Stimulated activated CD8-positive, alpha-beta memory T cell treated with anti-CD3 and anti-CD28 coated beads, Interleukin-4, amount 100 ng/mL, for 1 hour (primary cell): Measurements from ENCODE around the gene SHROOM4.

ENCODE experiments used
- DNase-seq, 2 donors: peaks; one replicate each; pipeline ENCODE4 v3.0.0-alpha.2; 2020; ENCODE audit warnings: low read depth in 2 of 2, low spot score in 1 of 2

Gene SHROOM4, protein sequence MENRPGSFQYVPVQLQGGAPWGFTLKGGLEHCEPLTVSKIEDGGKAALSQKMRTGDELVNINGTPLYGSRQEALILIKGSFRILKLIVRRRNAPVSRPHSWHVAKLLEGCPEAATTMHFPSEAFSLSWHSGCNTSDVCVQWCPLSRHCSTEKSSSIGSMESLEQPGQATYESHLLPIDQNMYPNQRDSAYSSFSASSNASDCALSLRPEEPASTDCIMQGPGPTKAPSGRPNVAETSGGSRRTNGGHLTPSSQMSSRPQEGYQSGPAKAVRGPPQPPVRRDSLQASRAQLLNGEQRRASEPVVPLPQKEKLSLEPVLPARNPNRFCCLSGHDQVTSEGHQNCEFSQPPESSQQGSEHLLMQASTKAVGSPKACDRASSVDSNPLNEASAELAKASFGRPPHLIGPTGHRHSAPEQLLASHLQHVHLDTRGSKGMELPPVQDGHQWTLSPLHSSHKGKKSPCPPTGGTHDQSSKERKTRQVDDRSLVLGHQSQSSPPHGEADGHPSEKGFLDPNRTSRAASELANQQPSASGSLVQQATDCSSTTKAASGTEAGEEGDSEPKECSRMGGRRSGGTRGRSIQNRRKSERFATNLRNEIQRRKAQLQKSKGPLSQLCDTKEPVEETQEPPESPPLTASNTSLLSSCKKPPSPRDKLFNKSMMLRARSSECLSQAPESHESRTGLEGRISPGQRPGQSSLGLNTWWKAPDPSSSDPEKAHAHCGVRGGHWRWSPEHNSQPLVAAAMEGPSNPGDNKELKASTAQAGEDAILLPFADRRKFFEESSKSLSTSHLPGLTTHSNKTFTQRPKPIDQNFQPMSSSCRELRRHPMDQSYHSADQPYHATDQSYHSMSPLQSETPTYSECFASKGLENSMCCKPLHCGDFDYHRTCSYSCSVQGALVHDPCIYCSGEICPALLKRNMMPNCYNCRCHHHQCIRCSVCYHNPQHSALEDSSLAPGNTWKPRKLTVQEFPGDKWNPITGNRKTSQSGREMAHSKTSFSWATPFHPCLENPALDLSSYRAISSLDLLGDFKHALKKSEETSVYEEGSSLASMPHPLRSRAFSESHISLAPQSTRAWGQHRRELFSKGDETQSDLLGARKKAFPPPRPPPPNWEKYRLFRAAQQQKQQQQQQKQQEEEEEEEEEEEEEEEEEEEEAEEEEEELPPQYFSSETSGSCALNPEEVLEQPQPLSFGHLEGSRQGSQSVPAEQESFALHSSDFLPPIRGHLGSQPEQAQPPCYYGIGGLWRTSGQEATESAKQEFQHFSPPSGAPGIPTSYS (N-terminal part only)

DNA sequence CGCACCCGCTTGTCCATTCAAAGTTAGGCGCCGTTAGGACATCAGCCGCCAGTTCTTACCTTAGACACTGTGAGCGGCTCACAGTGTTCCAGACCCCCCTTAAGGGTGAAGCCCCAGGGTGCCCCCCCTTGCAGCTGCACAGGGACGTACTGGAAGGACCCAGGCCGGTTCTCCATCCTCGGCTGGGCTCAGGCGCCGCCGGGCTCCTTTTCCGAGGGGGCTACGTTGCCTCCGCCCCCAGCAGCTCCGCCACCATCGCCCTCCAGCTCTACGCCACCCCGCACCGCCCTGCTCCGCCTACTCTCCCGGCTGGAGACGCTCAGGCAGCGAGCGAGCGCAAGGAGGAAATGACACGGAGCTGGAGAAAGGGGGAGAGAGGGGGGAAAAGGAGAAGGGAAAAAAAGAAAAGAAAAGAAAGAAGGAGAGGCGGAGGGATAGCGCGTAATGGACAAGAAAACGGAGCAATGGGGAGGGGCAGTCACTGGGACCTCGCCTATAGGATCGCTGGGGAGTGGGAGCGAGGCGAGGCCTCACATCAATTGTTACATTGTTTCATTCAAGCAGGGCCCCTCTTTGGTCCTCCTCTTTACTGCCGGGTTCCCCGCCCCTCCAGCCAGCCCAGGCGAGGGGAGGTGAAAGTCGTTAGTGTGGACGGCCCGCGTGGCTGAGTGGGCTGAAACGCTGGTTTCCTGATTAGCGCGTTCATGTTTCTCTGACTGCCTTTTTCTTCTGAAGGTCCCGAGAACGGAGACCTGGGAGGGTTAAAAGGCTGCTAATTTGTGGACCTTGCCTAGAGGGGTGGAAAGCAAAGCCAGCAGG lies at the start of gene SHROOM4:
SHROOM4 (minus strand) TSS at position 352 of the 819 bp plus-strand sequence; CDS start at position 176, 176 bp downstream.
- no peak for DNase-seq

DNA sequence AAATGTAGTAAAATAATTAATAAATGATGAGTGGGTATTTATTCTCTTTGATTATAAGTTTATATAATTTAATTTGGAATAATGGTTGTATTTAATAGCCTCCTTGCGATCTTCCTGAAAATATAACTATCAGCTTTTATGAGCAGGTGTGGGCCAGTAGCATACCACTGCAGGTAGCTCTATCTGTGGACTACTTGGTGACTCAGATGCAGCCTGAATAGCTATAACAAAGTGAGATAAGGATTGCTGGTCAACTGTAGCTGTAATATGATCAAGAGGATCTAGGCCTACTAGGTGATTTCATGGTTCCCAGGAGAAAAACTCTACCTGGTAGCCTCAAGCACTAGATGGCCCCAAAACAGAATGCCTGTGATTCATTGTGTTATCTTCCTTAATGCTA lies 49.5 kb upstream of the SHROOM4 start:
- no peak for DNase-seq

DNA sequence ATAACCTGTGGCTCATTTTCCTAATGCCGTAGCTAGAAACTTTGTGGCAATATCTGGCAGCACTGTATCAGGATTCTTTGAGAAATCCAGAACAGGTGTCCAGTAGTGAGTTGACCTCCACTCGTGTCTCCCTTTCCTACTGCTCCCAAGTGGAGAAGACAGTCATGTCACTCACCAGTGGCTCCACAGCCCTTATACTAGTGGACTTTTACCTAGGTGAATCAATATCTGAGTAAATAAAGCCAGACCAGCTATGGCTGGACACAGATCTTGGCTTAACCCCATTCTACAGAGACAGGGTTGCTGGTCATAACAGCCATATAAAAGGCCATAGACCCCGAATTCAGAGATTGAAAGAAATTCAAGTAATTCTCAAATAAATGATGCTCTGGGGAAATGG lies 46.5 kb upstream of the SHROOM4 start:
- DNase-seq, result no peak

DNA sequence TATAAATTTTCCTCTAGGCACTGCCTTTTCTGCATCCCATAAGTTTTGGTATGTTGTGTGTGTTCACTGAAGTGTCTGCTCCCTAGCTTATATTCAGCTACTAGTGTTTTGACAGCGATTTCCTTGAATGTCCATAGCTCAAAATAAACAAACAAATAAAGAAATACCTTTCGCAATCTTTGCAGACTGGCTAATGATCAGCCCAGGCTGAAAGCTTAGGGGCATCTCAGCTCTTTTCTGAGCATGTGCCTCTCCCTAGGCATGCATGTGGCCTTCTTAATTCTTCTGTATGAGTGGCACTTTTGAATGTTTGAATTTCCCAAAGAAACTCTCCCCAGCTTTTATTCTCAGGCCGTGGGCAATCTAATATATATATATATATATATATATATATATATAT lies 44.6 kb upstream of the SHROOM4 start:
- no peak for DNase-seq

DNA sequence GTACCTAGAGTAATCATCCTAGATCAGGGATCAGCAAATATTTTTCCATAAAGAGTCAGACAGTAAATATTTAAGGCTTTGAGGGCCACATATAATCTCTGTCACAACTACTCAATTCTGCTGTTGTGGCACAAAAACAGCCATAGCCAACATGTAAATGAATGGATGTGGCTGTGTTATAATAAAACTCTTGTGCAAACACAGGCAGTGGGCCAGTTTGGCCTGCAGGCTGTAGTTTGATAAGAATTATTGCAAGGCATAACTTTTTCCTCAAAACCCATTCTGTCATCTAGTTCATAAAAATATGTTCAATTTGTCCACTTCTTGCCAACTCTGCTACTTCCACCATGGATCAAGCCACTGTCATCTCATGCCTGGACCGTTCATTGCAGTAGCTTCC lies 39.4 kb upstream of the SHROOM4 start:
- no peak for DNase-seq

DNA sequence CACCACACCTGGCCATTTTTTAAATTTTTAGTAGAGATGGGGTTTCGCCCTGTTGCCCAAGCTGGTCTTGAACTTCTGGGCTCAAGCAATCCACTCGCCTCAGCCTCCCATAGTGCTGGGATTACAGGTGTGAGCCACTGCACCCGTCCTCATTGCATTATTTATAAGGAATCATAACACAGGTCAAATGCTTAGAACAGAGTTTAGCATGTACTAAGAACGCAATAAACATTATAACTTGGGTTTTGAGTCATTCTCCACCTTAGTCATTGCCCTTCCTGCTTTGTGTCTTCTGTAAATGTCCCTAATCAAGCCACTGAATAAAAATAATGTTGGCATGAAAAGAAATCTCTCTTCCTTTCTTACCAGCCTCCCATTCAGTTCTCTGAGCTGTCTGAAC lies 38.5 kb upstream of the SHROOM4 start:
- DNase-seq, result no peak

DNA sequence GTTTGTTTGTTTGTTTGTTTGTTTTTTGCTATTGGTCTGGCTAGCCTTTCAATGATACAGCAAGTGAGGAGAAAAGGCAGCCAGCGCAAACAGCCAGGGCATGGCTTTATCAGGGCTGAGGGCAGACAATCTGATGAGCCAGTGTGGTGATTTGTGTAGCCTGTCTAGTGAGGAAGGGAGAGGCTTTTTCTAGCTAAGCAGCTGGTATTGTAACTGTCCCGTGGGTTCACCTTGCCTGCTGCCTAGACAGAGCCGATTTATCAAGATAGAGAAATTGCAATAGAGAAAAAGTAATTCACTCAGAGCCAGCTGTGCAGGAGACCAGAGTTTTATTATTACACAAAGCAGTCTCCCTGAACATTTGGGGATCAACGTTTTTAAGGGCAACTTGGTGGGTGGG lies 28.2 kb upstream of the SHROOM4 start:
- DNase-seq, result no peak

DNA sequence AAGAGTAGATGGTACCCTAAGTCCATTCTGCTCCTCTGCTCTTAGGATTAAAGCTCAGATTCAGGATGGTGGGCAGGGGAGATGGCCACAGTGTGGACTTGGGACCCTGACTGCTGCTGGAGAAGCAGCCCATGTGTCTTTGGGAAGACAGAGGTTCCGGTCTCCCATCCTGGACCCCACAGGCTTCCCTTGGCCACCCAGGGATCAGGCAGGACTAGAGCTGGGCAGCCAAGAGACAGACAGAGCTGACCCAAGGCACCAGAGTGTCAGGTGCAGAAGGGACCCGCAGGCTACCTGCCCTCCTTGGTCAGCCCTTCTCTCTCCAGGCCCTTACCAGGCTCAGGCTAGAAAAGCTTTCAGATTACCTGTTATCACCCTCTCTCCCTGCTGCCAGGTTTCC lies 25.7 kb upstream of the SHROOM4 start:
- DNase-seq, result no peak

DNA sequence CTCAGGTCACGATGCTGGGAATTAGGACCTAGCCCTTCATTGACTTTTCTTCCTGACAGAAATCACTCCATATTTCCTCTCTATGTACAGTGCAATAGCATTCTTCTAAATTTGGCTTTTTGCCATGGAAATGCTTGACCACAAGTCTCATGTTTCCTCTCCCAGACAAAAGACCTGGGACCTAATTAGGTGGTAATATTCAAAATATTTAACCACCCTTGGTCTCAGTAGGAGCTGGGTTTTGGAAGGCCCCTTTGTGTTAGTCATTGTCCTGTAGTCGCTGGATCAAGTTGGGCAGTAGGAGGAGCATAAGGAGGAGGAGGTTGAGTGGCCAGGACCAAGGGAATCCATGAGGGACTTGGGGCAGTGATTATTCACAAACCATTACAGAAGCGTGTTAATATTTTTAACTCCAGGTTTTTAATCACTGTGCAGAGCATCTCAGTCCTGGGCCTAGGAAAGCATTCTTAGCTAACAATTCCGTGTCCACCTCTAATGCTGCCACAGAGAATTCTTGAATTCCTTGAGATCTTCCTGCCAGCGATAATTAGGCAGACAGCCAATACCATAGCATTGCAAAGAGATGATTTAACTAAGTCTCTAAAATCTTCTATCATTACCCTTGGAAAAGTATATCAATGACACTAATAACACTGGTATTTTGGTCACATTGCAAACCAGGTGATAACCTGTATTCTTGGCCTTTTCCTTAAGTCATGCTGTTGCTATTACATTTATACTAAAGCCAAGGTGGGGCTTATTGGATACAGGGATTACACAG lies 25.0 kb upstream of the SHROOM4 start:
- DNase-seq, result no peak

DNA sequence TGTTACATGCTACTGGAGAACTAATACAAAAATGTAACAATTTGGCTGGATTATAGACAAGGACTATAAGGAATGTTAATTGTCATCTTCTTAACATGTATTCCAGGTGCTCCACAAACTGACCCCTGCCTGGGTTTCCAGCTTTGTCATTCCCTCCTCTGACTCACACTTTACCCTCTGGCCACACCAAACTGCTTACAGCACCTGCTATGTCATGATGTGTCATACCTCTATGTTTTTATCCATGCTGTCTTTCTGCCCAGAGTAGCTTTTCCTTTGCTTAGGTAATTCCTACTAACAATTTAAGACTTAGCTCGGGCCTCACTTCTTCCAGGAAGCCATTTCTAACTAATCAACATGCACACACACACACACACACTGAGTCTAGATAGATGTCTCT lies 14.0 kb upstream of the SHROOM4 start:
- no peak for DNase-seq

DNA sequence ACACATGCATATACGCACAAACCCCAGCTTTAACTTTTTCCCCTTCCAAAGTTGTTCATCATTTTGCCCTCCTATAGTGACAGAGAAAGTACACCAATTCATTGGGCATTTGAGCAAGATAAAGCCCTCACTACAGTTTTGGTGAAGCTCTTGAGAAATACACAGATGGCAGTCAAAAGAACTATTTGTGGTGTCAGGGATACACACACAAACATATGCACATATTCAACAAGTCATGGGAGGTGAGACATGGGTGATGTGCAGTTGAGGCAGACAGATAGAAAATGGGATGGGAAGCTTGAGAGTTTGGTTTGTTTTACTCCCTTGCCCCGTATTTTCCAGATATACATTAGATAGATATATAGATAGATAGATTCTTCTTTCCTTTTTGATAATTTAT lies 11.8 kb upstream of the SHROOM4 start:
- no peak for DNase-seq

DNA sequence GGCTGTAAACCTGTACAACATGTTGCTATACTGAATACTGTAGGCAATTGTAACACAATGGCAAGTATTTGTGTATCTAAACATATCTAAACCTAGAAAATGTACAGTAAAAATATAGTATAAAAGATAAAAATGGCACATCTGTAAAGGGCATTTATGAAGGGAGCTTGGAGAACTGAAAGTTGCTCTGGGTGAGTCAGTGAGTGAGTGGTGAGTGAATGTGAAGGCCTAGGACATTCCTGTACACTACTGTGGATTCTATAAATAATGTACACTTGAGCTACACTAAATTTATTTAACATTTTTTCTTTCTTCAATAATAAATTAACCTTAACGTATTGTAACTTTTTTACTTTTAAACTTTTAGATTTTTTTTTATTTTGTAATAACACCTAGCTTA lies 5.0 kb upstream of the SHROOM4 start:
- no peak for DNase-seq

DNA sequence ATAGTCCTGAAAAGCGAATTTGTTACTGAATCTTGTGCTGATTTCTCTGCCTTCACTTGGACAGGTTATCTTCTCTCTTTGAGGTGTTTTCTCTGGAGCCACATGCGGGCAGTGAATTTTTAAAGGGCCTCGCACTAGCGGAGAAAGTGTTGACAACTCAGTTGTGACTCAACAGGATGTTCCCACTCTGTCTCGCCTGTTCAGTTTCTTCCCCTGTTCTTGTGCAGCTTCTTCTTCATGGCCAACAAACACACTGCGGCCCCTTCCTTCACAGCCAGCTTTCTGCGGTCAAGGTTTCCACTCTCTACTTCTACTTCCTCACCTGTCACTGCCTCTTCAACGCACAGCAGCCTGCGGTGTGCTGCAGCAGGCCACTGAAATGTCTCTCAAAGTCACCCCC lies 1.1 kb upstream of the SHROOM4 start:
- DNase-seq, result no peak

DNA sequence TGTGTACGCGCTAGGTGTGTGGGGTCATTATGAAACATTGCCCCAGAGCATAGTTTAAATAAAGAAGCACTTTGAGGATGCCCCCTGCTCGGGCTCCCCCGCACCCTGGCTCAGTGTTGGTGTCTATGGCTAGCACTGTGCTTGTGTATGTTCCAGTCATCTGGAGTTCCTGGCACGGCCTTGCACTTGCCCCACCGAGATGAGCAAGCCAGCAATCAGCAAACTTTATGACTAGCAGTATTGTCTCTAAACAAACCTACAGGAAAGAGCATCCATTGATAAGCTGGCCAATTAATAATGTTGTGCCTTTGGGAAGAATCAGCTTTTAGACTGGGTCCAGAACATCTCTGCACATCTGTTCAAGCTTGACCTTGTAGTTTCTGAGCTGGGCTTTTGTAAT lies 707 bp upstream of the SHROOM4 start:
- no peak for DNase-seq

DNA sequence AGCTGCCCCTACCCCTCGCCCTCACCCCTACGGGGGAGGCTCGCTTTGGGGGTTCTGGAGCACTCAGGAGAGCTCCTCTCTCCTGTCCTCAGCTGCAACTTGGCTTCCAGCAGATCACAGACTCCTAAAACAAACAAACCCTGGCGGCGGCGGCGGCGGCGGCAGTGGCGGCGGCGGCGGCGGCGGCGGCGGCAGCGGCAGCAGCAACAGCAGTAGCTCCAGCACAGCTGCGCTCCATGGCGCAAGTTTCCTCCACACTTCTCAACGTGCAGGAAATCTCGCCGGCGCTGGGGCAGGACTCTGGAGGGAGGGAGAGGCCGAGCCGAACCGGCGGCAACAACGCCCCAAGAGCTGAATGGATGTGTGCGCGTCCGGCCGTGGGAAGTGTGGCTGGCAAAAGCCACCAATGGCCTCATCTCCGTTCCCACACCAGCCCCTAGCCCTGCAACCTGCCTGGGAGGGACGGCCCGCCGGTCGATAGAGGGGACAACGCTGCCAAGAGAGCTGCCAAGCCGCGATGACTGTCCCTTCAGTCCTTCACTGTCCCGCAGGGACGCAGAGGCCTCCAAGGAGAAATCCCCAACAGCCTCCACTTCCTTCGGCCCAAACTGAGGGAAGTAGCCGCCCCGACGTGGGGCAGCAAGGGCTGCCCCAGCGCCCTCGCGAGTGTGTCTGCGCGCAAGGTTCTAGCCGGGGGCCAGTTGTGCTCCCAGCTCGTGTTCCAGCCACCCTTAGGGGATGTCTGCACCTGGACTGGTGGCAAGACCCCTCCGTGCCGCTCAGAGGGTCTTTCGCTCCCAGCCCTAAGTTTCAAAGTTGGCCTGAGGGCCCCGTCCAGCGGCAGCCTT lies 775 bp downstream of the SHROOM4 start:
- DNase-seq, result no peak

DNA sequence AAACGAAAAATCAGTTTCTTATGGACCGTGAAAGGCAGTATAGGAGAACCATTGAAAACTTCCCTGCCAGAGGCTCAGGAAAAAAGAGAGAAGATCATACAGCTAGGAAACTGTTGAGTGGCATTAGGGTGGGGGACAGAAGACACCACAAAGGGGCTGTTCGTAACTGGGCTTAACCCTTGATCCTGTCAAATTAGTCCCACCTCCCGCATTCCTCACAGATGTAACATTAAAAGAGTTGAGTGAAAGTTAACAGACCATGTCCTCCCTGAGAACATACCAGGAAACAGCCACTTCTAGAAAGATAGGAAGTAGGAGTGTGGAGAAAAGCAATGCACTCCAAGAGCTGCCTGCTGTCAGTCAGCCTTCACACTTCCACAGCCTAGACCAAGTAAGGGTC lies 8.7 kb downstream of the SHROOM4 start:
- DNase-seq, result no peak

DNA sequence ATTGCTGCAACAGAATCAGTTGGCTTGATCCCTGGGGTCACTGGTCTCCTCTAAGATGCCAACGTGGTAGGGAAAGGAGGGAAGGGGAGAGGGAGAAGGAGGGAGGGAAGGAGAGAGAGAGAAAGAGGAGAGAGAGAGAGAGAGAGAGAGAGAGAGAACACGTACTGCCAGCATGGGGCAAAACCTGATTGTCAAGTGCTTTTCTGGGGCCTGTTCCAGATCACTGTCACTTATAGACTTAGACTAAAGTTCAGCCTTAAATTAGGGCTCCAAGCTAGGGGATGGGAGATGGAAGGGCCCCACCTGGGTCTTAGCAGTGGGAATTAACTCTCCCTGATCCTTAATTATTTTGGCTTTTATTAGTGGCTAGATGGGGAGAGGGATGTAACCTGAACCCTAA lies 12.9 kb downstream of the SHROOM4 start:
- DNase-seq, result no peak

DNA sequence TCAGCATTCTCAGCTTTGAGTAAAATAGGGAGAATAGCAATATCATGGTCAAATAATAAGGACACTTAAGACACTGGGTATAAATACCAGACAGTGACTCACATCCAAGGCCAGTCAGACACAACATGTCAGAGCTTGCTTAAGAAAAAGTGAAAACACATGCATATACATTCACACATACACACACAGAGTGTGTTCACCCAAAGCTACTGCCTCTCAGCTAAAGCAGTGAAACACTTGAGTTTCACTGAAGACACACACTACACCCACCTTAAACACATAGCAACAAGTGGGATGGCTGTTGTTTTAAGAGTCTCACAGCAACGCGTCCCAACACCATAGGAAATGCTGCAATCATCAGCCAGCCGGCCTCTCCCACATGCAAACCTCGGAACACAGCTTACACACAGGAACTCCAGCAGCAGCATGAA lies 14.4 kb downstream of the SHROOM4 start:
- DNase-seq, result no peak

DNA sequence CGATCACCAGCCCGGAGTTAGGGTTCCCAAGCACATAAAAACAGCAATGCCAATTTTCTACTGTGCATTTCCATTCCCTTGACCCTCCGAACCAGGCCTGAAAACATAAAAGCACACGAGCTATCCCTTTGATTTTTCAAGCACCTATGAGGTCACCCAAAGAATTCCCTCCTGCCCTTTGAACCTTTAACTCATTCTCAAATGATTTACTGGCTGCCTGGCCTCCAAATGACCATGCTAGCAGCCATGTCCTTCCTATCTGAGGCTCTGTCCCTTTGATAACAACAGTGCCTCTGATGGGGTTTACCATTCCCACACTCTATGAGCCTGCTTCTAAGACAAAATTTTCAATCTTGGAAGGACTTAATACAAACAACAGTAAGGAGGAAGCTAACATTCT lies 15.2 kb downstream of the SHROOM4 start:
- DNase-seq, result no peak
